ENCODE measurements around the gene GPR107. TPM values are rescaled to one million over a fixed set of nuclear protein-coding genes. Genes with fewer than 3 reads are reported as not detected.

GPR107 gene
- total RNA-seq, 4 donors from 2014 or later: 24.6 to 41.8 (median 34.1) TPM

GRCh38 chr9:130142641-130143040 is 88.9 kb downstream of the GPR107 start:
- Histone ChIP-seq H3K27me3 (no peaks in the 10 kb centered on the region), H3K4me1 (peaks cover 39% of the 10 kb centered on the region), H3K36me3 (no peaks in the 10 kb centered on the region), H3K27ac (no peak overlapping the region), H3K9me3 (no peaks in the 10 kb centered on the region), H3K4me3 (no peak overlapping the region)
- 80% methylated on average over 6 of the region's 6 CpGs for WGBS
- TF ChIP-seq CTCF (IDR thresholded peaks at IDR 0.05) (no peak), POLR2A (IDR thresholded peaks at IDR 0.05) (no peak), POLR2AphosphoS5 (IDR thresholded peaks at IDR 0.05) (no peak), EP300 (IDR thresholded peaks at IDR 0.05) (no peak)
- no peak for DNase-seq (ENCODE audit: low spot score in 2 of 2)

- no peaks in the 10 kb centered on the region for H3K9me3 ChIP-seq
- 51% methylated on average over 18 of the region's 24 CpGs for WGBS
- H3K27ac ChIP-seq: no peak overlapping the region
- no peak for TF ChIP-seq CTCF (IDR thresholded peaks at IDR 0.05)
- no peak for TF ChIP-seq POLR2A (IDR thresholded peaks at IDR 0.05)
- TF ChIP-seq EP300 (IDR thresholded peaks at IDR 0.05): no peak
- no peak for TF ChIP-seq POLR2AphosphoS5 (IDR thresholded peaks at IDR 0.05)
- H3K4me1 ChIP-seq: peaks cover 32% of the 10 kb centered on the region
- no peak for DNase-seq (ENCODE audit: low spot score in 2 of 2)
- no peaks in the 10 kb centered on the region for H3K36me3 ChIP-seq
- H3K27me3 ChIP-seq: no peaks in the 10 kb centered on the region
- no peak overlapping the region for H3K4me3 ChIP-seq
These were observed 89.7 kb downstream of the GPR107 start for GRCh38 chr9:130143279-130143893.

- no peak overlapping the region for H3K4me3 ChIP-seq
- WGBS: 29% methylated on average over 14 of the region's 14 CpGs
These were observed 90.3 kb downstream of the GPR107 start for GRCh38 chr9:130143958-130144366.

GRCh38 chr9:130144703-130145102 is 91.0 kb downstream of the GPR107 start:
- WGBS: 70% methylated on average over 4 of the region's 5 CpGs
- H3K27ac ChIP-seq: no peak overlapping the region
- no peaks in the 10 kb centered on the region for H3K27me3 ChIP-seq
- H3K4me1 ChIP-seq: peaks cover 19% of the 10 kb centered on the region
- H3K4me3 ChIP-seq: no peak overlapping the region
- DNase-seq (ENCODE audit: low spot score in 2 of 2): no peak
- no peak for TF ChIP-seq POLR2A (IDR thresholded peaks at IDR 0.05)
- no peaks in the 10 kb centered on the region for H3K9me3 ChIP-seq
- no peaks in the 10 kb centered on the region for H3K36me3 ChIP-seq

More at GRCh38 chr9:130143958-130144366, 90.3 kb downstream of the GPR107 start:
- Histone ChIP-seq H3K9me3 (no peaks in the 10 kb centered on the region), H3K4me1 (peaks cover 26% of the 10 kb centered on the region), H3K27ac (no peak overlapping the region), H3K27me3 (no peaks in the 10 kb centered on the region), H3K36me3 (no peaks in the 10 kb centered on the region)
- no peak for DNase-seq (ENCODE audit: low spot score in 2 of 2)
- TF ChIP-seq POLR2AphosphoS5 (IDR thresholded peaks at IDR 0.05) (no peak), POLR2A (IDR thresholded peaks at IDR 0.05) (no peak), EP300 (IDR thresholded peaks at IDR 0.05) (no peak), CTCF (IDR thresholded peaks at IDR 0.05) (no peak)

GRCh38 chr9:130145658-130146057 is 92.0 kb downstream of the GPR107 start:
- H3K4me3 ChIP-seq: no peak overlapping the region
- DNase-seq (ENCODE audit: low spot score in 2 of 2): no peak
- no peak for TF ChIP-seq POLR2AphosphoS5 (IDR thresholded peaks at IDR 0.05)
- TF ChIP-seq CTCF (IDR thresholded peaks at IDR 0.05): no peak
- no peak for TF ChIP-seq POLR2A (IDR thresholded peaks at IDR 0.05)
- TF ChIP-seq EP300 (IDR thresholded peaks at IDR 0.05): no peak
- no peak overlapping the region for H3K27ac ChIP-seq
- no peaks in the 10 kb centered on the region for H3K36me3 ChIP-seq
- H3K9me3 ChIP-seq: no peaks in the 10 kb centered on the region
- WGBS: 81% methylated on average over 1 of the region's 1 CpG
- H3K4me1 ChIP-seq: peaks cover 18% of the 10 kb centered on the region
- H3K27me3 ChIP-seq: no peaks in the 10 kb centered on the region

- H3K36me3 ChIP-seq: no peaks in the 10 kb centered on the region
- no peak for TF ChIP-seq POLR2A (IDR thresholded peaks at IDR 0.05)
- no peak for TF ChIP-seq CTCF (IDR thresholded peaks at IDR 0.05)
- no peak for TF ChIP-seq POLR2AphosphoS5 (IDR thresholded peaks at IDR 0.05)
- no peak for TF ChIP-seq EP300 (IDR thresholded peaks at IDR 0.05)
- H3K4me3 ChIP-seq: no peak overlapping the region
- no peaks in the 10 kb centered on the region for H3K9me3 ChIP-seq
- 84% methylated on average over 5 of the region's 5 CpGs for WGBS
- DNase-seq (ENCODE audit: low spot score in 2 of 2): no peak
- H3K4me1 ChIP-seq: peaks cover 19% of the 10 kb centered on the region
- H3K27ac ChIP-seq: no peak overlapping the region
- H3K27me3 ChIP-seq: no peaks in the 10 kb centered on the region
These were observed 93.5 kb downstream of the GPR107 start for GRCh38 chr9:130147198-130147597.

Measured in suprapubic skin (tissue), 4 donors.